Measurements from ENCODE around the gene LPIN3.

LPIN3 gene

DNA sequence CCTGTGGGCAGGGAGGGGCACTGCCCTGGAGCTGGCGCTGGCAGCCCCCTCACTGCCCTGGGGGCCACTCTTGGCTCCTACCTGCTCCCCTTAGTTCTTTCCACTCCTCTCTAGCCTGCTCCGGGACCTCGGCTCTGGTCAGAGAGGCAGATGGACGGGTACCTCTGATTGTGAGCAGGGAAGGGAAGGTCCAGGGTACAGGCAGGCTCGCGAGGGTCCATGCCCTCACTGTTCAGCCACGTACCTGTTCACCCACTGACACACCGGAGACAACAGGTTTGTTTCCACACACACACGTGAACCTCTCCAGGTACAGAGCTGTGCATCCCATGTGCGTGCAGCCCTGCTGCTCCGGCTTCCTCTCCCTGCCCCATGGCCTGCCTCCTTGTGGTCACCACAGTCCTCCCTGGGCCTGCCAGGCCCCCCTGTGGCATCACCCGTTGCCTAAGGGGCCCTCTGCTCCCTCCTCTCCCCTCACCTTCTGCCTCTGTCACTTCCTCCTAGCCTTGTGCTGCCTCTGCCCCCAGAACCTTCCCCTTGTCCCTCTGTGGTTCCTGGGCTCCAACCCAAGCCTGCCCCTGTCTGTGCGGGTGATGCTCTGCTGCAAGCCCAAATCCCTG, 23.7 kb downstream of the LPIN3 start:
- Mint-ChIP-seq H3K36me3 (ENCODE audit: low read depth) (no peaks in the 10 kb centered on the region), H3K4me1 (peaks cover 20% of the 10 kb centered on the region), H3K27me3 (ENCODE audit: low read depth, poor library complexity) (peaks cover 52% of the 10 kb centered on the region), H3K4me3 (no peak overlapping the region), H3K27ac (no peak overlapping the region), H3K9me3 (no peaks in the 10 kb centered on the region)
- no peak for DNase-seq
- no peak for TF ChIP-seq CTCF (IDR thresholded peaks at IDR 0.05)

GRCh38 chr20:41364967-41365765, 24.5 kb downstream of the LPIN3 start:
- no peaks in the 10 kb centered on the region for H3K36me3 Mint-ChIP-seq (ENCODE audit: low read depth)
- peaks cover 60% of the 10 kb centered on the region for H3K27me3 Mint-ChIP-seq (ENCODE audit: low read depth, poor library complexity)
- H3K4me1 Mint-ChIP-seq = peaks cover 20% of the 10 kb centered on the region
- peak overlapping the region; percentile 73 for H3K4me3 Mint-ChIP-seq
- H3K27ac Mint-ChIP-seq = peak overlapping the region; percentile 17
- no peaks in the 10 kb centered on the region for H3K9me3 Mint-ChIP-seq
- DNase-seq = no peak
- TF ChIP-seq CTCF (IDR thresholded peaks at IDR 0.05) = no peak

DNA sequence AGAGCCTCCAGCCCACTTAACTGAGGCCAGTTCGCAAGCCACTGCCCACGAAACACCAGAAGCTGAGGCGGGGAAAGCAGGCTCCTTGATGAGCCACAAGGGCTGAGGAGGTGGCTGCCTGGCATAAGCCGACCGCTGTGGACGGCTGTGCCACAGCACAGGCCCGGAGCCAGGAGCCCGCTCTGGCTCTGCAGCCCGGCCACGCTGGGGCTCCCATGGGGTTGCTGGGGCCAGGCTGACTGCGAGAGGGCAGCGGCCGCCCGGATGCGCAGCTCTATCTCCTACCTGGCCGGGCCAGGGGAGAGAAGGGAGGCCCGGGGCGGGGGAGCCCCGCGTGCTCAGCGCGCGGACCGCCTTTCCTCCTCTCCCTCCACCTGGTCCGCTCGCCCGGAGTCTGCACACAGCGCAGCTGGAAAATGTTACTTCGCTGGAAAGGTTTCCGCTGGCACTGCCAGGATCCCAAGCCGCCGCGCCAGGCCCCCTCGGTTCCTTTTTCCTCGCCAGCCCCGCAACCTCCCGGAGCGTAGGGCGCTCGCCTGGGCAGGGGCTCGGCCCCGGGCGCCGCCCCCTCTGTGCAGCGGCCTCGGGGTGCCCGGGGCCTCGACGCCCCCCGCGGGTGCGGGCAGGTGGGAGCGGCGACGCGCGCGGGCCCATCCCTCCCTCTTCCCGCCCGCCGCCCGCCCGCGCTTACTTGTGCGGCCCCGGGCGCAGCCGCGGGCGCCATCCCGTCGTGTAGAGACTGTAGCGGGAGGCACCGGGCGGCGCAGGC, 25.3 kb downstream of the LPIN3 start:
- H3K27ac Mint-ChIP-seq = peak overlapping the region; percentile 17
- peak overlapping the region; percentile 73 for H3K4me3 Mint-ChIP-seq
- no peaks in the 10 kb centered on the region for H3K36me3 Mint-ChIP-seq (ENCODE audit: low read depth)
- no peak for TF ChIP-seq CTCF (IDR thresholded peaks at IDR 0.05)
- peaks cover 20% of the 10 kb centered on the region for H3K4me1 Mint-ChIP-seq
- H3K9me3 Mint-ChIP-seq = peaks cover under 1% of the 10 kb centered on the region
- H3K27me3 Mint-ChIP-seq (ENCODE audit: low read depth, poor library complexity) = peaks cover 56% of the 10 kb centered on the region
- peak; percentile 38 for DNase-seq

- Mint-ChIP-seq H3K9me3 (peaks cover 7% of the 10 kb centered on the region), H3K4me1 (peaks cover 20% of the 10 kb centered on the region), H3K27me3 (ENCODE audit: low read depth, poor library complexity) (peaks cover 56% of the 10 kb centered on the region), H3K4me3 (peak within 1 kb of the TSS; percentile 82), H3K36me3 (ENCODE audit: low read depth) (no peaks in the 10 kb centered on the region), H3K27ac (no peak within 1 kb of the TSS)
- TF ChIP-seq CTCF (IDR thresholded peaks at IDR 0.05) = no peak
- DNase-seq = peak; percentile 82
Observed at GRCh38 chr20:41366546-41367392, 26.1 kb downstream of the LPIN3 start, which contains the start of gene EMILIN3. Gene EMILIN3, minus strand, starts transcription at chr20:41366818. Its CDS starts 184 bp downstream, at chr20:41366634.

- H3K27me3 Mint-ChIP-seq (ENCODE audit: low read depth, poor library complexity) = peaks cover 56% of the 10 kb centered on the region
Observed at GRCh38 chr20:41367393-41367695, 26.7 kb downstream of the LPIN3 start.

More at GRCh38 chr20:41367393-41367695, 26.7 kb downstream of the LPIN3 start:
- Mint-ChIP-seq H3K9me3 (peaks cover 13% of the 10 kb centered on the region), H3K36me3 (ENCODE audit: low read depth) (no peaks in the 10 kb centered on the region), H3K4me1 (peaks cover 20% of the 10 kb centered on the region), H3K4me3 (peak overlapping the region; percentile 82), H3K27ac (no peak overlapping the region)
- TF ChIP-seq CTCF (IDR thresholded peaks at IDR 0.05) = no peak
- DNase-seq = no peak
